ENCODE results near the gene ZNF25. TPM values are rescaled to one million over a fixed set of nuclear protein-coding genes. Genes with fewer than 3 reads are reported as not detected.
"Not testable (repeated sequence)": the region's sequence is repeated elsewhere in the genome, so short reads cannot be mapped to it uniquely, and the experiment has no call there.

The ZNF25 gene
- total RNA-seq, 3 donors from 2014 or later (not counting 1 experiment from before 2014, with no cell fraction given): 7.8 to 11.1 (median 8.8) TPM

DNA sequence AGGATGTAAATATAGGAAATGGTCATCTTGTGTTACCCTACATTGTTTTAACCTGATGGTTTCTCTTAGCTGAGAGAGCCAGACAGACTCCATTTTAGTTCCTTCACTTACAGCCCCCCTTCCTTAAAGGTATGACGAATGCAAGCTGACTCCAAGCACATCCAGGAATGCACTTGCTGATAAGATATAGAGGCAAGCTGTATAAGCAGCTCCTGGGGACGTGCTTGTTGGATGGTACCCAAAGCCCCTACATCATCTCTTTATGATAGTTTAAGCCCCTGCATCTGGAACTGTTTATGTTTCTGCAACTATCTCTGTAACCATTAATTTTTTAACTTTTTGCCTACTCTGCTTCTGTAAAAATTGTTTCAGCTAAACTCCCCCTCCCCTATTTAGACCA, 41.7 kb downstream of the ZNF25 start:
- intact Hi-C loops (cut with micrococcal nuclease): no loop called here
- TF ChIP-seq, protein P1, sequence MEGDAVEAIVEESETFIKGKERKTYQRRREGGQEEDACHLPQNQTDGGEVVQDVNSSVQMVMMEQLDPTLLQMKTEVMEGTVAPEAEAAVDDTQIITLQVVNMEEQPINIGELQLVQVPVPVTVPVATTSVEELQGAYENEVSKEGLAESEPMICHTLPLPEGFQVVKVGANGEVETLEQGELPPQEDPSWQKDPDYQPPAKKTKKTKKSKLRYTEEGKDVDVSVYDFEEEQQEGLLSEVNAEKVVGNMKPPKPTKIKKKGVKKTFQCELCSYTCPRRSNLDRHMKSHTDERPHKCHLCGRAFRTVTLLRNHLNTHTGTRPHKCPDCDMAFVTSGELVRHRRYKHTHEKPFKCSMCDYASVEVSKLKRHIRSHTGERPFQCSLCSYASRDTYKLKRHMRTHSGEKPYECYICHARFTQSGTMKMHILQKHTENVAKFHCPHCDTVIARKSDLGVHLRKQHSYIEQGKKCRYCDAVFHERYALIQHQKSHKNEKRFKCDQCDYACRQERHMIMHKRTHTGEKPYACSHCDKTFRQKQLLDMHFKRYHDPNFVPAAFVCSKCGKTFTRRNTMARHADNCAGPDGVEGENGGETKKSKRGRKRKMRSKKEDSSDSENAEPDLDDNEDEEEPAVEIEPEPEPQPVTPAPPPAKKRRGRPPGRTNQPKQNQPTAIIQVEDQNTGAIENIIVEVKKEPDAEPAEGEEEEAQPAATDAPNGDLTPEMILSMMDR (IDR thresholded peaks at IDR 0.05): no peak

DNA sequence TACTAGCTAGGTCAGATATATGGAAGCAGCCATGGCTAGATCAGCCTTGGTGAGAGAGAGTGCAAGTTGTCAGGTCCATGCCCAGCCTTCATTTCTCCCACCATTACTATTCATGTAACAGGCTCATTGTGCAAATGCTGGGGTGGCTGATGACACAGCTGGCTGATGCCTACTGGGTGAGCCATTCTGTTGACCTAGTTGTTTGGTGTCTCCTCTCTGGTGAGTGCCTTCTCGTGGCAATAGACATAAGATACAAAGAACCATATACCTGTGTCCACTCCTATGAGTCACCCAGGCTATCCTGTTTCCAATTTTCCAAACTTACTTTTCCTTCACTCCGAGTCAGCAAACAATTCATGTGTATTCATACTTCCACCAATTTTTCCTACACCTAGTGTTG, 46.0 kb downstream of the ZNF25 start:
- H3K4me3 ChIP-seq (ENCODE audit: low read length): no peak overlapping the region
- Mint-ChIP-seq H3K27ac (no peak overlapping the region), H3K36me3 (no peaks in the 10 kb centered on the region), H3K4me1 (no peaks in the 10 kb centered on the region), H3K9me3 (no peaks in the 10 kb centered on the region), H3K4me3 (no peak overlapping the region), H3K27me3 (ENCODE audit: low read depth in 2 of 2) (no peaks in the 10 kb centered on the region)
- no peak for ATAC-seq
- intact Hi-C loops (cut with micrococcal nuclease): no loop called here
- H3K27me3 ChIP-seq (ENCODE audit: control insufficient read depth, insufficient read depth, low read length): no peaks in the 10 kb centered on the region
- 72% methylated on average over 2 of the region's 2 CpGs for WGBS (ENCODE audit: insufficient coverage)
- no peaks in the 10 kb centered on the region for H3K9me3 ChIP-seq (ENCODE audit: control insufficient read depth, insufficient read depth, low read length)
- no peaks in the 10 kb centered on the region for H3K4me1 ChIP-seq (ENCODE audit: control insufficient read depth, insufficient read depth, low read length)
- TF ChIP-seq, protein P1 (IDR thresholded peaks at IDR 0.05): no peak
- DNase-seq: no peak
- H3K36me3 ChIP-seq (ENCODE audit: control insufficient read depth, insufficient read depth, low read length): no peaks in the 10 kb centered on the region
- no peak overlapping the region for H3K27ac ChIP-seq (ENCODE audit: low read length)

More for the DNA sequence above, 41.7 kb downstream of the ZNF25 start:
- H3K36me3 ChIP-seq (ENCODE audit: control insufficient read depth, insufficient read depth, low read length): no peaks in the 10 kb centered on the region
- WGBS (ENCODE audit: insufficient coverage): 80% methylated on average over 2 of the region's 2 CpGs
- Mint-ChIP-seq H3K4me1 (no peaks in the 10 kb centered on the region), H3K36me3 (no peaks in the 10 kb centered on the region), H3K4me3 (no peak overlapping the region), H3K27me3 (ENCODE audit: low read depth in 2 of 2) (no peaks in the 10 kb centered on the region), H3K27ac (no peak overlapping the region), H3K9me3 (no peaks in the 10 kb centered on the region)
- DNase-seq: no peak
- no peak overlapping the region for H3K27ac ChIP-seq (ENCODE audit: low read length)
- H3K9me3 ChIP-seq (ENCODE audit: control insufficient read depth, insufficient read depth, low read length): no peaks in the 10 kb centered on the region
- no peak for ATAC-seq
- no peaks in the 10 kb centered on the region for H3K4me1 ChIP-seq (ENCODE audit: control insufficient read depth, insufficient read depth, low read length)
- H3K4me3 ChIP-seq (ENCODE audit: low read length): no peak overlapping the region
- H3K27me3 ChIP-seq (ENCODE audit: control insufficient read depth, insufficient read depth, low read length): no peaks in the 10 kb centered on the region

DNA sequence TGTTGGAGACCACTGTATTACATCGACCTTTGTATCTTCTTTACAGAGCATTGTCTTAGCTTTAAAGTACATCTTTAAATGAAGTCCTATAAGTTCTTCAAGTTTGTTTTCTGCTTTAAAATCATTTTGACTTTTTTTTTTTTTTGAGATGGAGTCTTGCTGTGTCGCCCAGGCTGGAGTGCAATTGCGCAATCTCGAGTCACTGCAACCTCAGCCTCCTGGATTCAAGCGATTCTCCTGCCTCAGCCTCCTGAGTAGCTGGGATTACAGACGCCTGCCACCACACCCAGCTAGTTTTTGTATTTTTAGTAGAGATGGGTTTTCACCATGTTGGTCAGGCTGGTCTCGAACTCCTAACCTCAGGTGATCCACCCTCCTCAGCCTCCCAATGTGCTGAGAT, 68.3 kb downstream of the ZNF25 start:
- H3K9me3 Mint-ChIP-seq; H3K36me3 ChIP-seq (ENCODE audit: control insufficient read depth, insufficient read depth, low read length); H3K27me3 Mint-ChIP-seq (ENCODE audit: low read depth in 2 of 2); ATAC-seq; H3K27ac Mint-ChIP-seq; DNase-seq; H3K27ac ChIP-seq (ENCODE audit: low read length); H3K4me3 ChIP-seq (ENCODE audit: low read length); H3K36me3 Mint-ChIP-seq; H3K4me1 ChIP-seq (ENCODE audit: control insufficient read depth, insufficient read depth, low read length); H3K4me1 Mint-ChIP-seq; H3K4me3 Mint-ChIP-seq; intact Hi-C loops (cut with micrococcal nuclease); H3K9me3 ChIP-seq (ENCODE audit: control insufficient read depth, insufficient read depth, low read length); H3K27me3 ChIP-seq (ENCODE audit: control insufficient read depth, insufficient read depth, low read length): not testable (repeated sequence)
- WGBS (ENCODE audit: insufficient coverage): 94% methylated on average over 5 of the region's 7 CpGs

DNA sequence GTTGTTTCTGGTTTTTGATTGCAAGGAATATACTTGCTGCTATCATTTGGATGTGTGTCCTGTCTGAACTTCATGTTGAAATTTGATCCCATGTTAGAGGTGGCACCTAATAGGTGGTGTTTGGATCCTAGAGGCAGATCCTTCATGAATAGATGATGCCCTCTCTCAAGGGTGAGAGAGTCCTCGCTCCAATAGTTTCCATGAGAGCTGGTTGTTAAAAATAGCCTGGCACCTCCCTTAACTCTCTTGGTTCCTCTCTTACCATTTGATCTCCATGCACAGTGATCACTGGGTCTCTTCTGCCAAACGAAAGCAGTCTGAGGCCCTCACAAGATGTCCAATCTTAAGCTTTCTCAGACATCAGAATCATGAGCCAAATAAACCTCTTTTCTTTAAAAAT, 70.1 kb downstream of the ZNF25 start:
- H3K9me3 Mint-ChIP-seq: peaks cover 0 to 3% of the 10 kb centered on the region in 2 donors
- DNase-seq (no peak), ATAC-seq (no peak)

More for the DNA sequence above, 70.1 kb downstream of the ZNF25 start:
- Histone ChIP-seq H3K4me1 (ENCODE audit: control insufficient read depth, insufficient read depth, low read length) (no peaks in the 10 kb centered on the region), H3K4me3 (ENCODE audit: low read length) (no peak overlapping the region), H3K9me3 (ENCODE audit: control insufficient read depth, insufficient read depth, low read length) (no peaks in the 10 kb centered on the region), H3K36me3 (ENCODE audit: control insufficient read depth, insufficient read depth, low read length) (no peaks in the 10 kb centered on the region), H3K27me3 (ENCODE audit: control insufficient read depth, insufficient read depth, low read length) (no peaks in the 10 kb centered on the region), H3K27ac (ENCODE audit: low read length) (no peak overlapping the region)
- TF ChIP-seq, protein P1 (IDR thresholded peaks at IDR 0.05): no peak
- Mint-ChIP-seq H3K36me3 (no peaks in the 10 kb centered on the region), H3K27ac (no peak overlapping the region), H3K4me3 (no peak overlapping the region), H3K27me3 (ENCODE audit: low read depth in 2 of 2) (no peaks in the 10 kb centered on the region), H3K4me1 (no peaks in the 10 kb centered on the region)
- intact Hi-C loops (cut with micrococcal nuclease): no loop called here
- WGBS (ENCODE audit: insufficient coverage): 49% methylated on average over 2 of the region's 2 CpGs

Other genes with a start within 250 kb of the ZNF25 start
- gene ZNF248, start 119.0 kb downstream of the ZNF25 start, total RNA-seq: 1 to 10 TPM; 2.8 to 6.3 (median 5.1) TPM
- gene ZNF33A, start 34.0 kb upstream of the ZNF25 start, total RNA-seq: 10 to 100 TPM; 31.2 to 44.7 (median 34.1) TPM
- 10 to 100 TPM; 11.3 to 22.2 (median 19.5) TPM for gene ZNF37A, start 117.7 kb upstream of the ZNF25 start, total RNA-seq

Measured in natural killer cell (primary cell).